Neural cell (in vitro differentiated cells): ENCODE measurements around the gene MDH2.

Source experiments
- CTCF ChIP-seq: fragments of 450-650 bp; IDR thresholded peaks from 2 replicates; pipeline ENCODE4 v1.5.1; 2014; ENCODE audit warnings: antibody characterized with exemption, mild to moderate bottlenecking, moderate library complexity; ENCODE audit not compliant: poor library complexity, severe bottlenecking
- EZH2 ChIP-seq: fragments of 200-600, 300-800 bp; shearing (Covaris generic), sonication (generic); IDR thresholded peaks from 2 replicates; pipeline ENCODE4 v1.6.1; 2014; ENCODE audit warnings: antibody characterized with exemption, low read length, borderline replicate concordance, mild to moderate bottlenecking; ENCODE audit not compliant: insufficient read depth, poor library complexity, severe bottlenecking
- POLR2AphosphoS5 ChIP-seq: IDR thresholded peaks from 2 replicates; pipeline ENCODE4 v1.6.1; 2012
- REST ChIP-seq: IDR thresholded peaks from 2 replicates; pipeline ENCODE4 v1.6.1; 2012; ENCODE audit warnings: borderline replicate concordance
- SMC3 ChIP-seq: fragments of 450-650 bp; conservative IDR thresholded peaks from 2 replicates; pipeline ENCODE4 v1.6.1; 2014; ENCODE audit warnings: antibody characterized with exemption, mild to moderate bottlenecking, moderate library complexity; ENCODE audit not compliant: poor library complexity

GRCh38 chr7:76044375-76044865 lies 3.5 kb upstream of the MDH2 start:
- TF ChIP-seq REST (no peak), CTCF (no peak), SMC3 (no peak), EZH2 (no peak), POLR2AphosphoS5 (no peak)
